HG03432 (cell line): Measurements from ENCODE around the gene UQCC3.
"Not testable (repeated sequence)": the region's sequence is repeated elsewhere in the genome, so short reads cannot be mapped to it uniquely, and the experiment has no call there.

Source experiments
- ATAC-seq: cut with Tn5 transposase; IDR thresholded peaks from one replicate; pipeline ENCODE4 v1.9.1; 2021; ENCODE audit warnings: mild to moderate bottlenecking, moderate library complexity; ENCODE audit not compliant: unreplicated experiment

UQCC3 gene

DNA sequence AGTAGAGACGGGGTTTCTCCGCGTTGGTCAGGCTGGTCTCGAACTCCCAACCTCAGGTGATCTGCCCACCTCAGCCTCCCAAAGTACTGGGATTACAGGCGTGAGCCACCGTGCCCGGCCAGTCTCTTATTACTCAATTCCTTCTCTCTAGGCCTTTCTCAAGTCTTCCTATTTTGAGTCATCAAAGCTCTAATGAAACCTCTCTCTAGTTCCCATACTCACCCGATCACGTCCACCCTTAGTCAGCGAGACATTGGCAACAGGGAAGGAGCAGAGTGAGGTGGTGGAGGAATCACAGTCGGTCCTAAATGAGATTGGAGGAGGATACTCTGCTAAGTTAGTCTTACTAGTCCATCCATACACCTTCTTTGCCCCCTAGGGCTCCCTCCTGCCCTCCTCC, 30.8 kb downstream of the UQCC3 start:
- ATAC-seq: no peak

DNA sequence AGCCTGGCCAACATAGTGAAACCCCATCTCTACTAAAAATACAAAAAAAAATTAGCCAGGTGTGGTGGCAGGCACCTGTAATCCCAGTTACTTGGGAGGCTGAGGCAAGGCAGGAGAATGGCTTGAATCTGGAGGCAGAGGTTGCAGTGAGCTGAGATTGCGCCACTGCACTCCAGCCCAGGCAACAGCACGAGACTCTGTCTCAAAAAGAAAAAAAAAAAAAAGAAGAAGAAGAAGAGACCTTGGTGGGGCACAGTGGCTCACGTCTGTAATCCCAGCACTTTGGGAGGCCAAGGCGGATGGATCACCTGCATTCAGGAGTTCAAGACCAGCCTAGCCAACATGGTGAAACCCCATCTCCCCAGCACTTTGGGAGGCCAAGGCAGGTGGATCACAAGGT, 32.4 kb downstream of the UQCC3 start:
- not testable (repeated sequence) for ATAC-seq

DNA sequence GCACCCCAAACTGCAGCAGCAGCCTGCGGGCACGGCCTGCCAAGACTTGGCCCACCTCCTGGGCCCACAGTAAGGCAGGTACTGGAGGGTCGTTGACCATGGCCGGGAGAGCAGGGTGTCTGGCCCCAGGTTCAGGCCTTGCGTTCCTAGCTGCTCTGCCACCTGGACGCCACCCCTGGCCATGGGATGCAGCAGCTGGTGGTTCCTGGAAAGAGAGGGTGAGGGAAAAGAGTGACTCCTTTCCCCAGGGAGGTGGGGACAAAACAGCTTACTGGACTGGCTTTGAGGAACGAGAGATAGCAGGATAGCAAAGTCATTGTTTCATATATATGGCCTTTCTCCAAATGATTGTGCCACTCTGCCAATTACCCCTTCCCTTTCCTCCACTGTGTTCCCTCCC, 33.9 kb downstream of the UQCC3 start:
- no peak for ATAC-seq

DNA sequence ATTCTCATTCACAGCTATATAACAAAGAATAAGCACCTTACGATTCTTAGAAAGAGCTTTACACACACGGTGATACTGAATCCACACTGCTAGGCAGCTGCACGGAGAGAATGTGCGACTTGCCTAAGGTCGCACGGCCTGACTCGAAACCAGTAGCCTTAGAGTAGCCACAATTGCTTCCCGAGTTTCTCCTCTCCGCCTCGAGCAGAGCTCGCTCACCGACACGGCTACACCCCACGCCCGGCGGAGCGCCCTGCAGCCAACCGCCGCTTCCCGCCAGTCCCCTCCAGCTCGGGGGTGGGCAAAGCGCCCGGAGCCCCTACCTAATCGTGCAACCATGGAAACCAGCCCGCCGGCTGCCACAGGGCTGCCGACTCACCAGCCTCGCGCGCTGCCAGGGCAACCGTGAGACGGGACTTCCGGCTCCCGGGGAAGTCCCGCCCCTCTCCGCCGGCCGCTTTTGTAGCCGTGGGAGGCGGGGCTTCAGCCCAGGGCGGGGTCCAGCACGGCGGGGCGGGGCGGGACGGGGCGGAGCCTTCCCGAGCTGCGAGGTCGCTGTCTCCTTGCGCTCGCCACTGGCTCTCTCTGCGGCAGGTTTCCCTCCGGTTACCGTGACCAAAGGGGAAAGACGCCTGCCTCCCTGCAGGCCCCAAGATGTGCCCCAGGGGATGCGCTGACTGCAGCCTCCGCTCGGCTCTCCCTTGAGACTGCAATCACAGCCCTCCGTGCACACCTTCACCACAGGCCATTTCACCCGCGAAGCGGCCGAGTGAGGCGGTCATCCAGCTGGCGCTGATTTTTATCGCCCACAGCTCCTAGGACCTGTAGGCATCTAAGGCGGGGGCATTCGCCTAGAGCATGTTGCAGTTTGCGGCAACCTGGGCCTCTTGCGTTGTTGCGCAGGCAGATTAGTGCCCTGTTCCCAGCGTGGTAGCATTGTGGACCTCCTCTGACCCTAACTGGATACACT, 34.7 kb downstream of the UQCC3 start:
- peak; percentile 73 for ATAC-seq

DNA sequence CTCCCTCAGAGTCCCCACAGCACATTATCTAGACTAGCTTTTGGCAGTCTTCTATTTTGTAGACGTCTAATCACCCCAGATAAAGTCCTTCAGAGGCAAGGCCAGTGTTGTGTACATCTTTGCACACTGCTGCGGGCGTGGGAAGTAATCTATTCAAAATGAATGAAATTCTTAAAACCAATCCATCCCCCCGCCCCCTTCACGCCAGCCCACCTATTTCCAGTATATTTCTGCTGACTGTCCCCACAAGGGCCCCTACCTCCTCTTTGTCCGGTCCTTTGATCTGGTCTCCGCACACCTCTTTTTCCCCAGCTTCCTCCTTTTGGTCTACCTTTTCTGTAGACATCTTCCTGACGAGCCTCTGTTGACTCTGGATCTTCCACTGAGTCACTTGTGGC, 35.4 kb downstream of the UQCC3 start:
- no peak for ATAC-seq

DNA sequence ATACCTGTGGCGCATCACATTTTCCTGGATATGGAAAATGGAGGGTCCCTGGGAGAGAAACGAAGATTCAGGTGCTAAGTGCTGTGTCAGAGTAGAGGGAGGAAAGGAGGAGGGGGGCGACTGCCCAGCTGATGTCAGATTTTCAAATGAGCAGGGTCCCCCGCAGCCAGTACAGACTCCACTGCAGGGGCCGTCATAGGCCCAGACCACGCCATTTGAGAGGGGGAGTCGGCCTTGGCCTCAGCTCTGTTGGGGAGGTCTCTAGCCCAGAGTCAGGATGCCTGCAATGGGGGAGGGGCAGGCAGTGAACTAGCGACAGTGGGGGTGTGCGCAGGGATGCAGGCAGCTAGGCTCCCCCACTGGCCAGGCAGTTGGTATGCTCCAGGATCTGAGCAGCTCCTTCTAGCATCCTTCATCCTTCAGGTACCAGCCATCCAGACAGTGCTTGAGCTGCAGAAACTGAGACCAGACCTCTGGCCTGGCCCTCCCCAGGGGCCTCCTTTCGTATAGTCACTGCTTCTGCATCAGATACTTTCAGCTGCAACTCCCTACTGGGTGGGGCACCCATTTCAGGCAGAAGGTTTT, 35.9 kb downstream of the UQCC3 start, which contains the start of the genes BSCL2 and GNG3:
Gene BSCL2 (minus strand): TSS at position 148 of the 585 bp plus-strand sequence. CDS start 229 bp downstream, outside the sequence.
Gene GNG3 (plus strand): TSS at position 400 of the 585 bp plus-strand sequence. CDS start 620 bp downstream, outside the sequence.
- no peak for ATAC-seq

DNA sequence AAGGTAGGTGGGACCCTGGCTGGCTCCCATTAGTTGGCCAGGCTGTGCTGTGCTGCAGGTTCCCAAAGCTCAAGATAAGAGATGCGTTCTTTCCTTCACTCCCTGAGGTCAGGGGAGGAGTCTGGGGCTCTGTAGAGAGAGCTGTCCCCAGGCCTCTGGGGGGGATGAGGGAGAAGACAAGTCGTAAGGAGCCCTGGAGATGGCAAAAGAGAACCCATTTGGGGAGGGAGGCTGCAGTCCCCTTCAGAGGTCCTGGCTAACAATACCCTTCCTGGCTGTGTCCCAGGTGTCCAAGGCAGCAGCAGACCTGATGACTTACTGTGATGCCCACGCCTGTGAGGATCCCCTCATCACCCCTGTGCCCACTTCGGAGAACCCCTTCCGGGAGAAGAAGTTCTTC, 36.9 kb downstream of the UQCC3 start:
- ATAC-seq: no peak

DNA sequence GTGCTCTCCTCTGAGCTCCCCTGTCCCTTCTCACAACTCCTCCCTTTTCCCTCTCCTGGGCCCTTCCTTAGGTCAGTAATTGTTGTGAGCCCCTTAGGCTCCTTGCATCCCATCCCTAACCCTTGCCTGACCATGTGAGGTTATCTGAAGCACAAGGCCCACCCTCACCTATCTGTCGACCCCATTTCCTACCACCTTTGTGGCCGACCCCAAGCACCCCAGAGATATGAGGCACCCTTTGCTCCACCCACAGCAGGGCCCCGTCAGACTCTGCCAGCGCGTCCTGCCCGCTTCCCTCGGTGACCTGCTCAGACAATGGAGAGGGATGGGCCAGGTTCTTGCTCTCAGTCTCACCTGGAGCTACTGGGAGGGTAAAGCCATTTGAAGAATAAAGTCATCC, 37.3 kb downstream of the UQCC3 start:
- no peak for ATAC-seq

DNA sequence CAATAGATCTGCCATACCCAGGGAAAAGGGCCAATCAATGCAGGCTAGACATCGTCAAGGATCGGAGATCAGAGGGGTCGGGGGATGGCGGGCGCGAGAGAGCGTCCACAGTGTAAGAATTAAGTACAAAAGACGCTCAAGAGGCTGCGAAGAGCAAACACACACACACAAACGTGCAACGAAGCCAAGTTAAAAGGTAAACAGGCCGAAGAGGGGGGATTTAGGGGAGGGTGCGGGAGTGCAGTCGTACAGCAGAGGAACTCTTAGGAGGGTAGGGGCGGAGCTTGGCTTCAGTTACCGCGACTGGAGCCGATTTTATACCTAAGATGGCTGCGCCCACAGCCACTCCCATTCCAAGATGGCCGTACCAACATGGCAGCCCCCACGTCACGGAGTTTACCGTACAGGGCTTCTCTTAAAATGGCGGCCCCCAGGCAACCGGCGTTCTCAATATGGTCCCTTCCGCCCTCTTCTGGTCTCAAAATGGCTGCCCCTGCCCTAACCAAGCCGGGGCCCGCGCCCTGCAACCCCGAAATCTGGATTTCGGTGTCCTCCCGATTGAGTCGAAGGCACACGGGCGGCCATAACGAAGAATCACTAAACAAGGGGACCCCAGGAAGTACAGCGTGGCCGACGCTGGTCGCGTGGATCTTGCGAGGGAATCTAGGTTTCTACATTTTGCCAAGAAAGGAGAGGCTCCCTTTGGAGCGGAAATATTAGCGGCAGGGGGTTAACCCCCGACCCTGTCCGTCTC, 38.0 kb downstream of the UQCC3 start:
- peak; percentile 66 for ATAC-seq

DNA sequence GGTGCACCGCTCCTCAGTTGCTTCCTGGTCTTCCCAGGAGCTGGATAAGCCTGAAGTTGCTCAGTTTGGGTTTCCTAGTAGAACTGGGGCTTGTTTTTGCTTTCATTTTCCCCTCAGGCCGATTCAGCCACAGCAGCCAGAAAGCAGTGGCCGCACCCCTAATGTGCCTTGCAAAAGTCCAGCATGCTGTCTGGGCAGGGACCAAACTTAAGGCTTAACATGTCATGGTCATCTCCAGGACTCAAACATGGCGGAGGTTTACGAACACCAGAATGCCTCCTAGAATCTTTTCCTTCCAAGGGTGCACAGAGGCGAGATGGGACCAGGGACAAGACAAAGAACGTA, 38.5 kb downstream of the UQCC3 start:
- no peak for ATAC-seq

DNA sequence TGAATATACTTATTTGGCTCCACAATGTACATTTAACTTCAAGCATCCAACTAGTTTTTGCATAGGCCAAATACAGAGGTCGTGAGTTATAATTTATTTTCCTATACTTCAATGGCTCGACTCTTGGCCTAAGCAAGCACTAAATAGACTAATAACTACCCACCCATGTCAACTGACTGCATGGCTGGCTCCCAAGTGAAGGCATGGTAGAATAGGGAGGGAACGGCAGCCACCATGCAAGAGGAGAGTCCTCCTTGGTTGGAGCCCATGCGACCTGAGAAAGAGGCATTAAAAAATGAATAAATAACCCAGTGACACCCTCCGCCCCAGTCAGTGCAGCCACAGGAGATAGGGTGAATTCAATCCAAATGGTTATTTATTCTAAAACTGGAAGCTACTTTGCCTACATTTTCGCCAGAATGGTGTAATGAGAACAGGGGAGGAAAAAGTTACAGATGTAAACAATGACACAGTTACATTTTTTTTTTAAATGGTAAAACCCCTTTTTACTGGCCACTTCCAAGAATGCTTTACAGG, 40.9 kb downstream of the UQCC3 start:
- ATAC-seq: no peak

DNA sequence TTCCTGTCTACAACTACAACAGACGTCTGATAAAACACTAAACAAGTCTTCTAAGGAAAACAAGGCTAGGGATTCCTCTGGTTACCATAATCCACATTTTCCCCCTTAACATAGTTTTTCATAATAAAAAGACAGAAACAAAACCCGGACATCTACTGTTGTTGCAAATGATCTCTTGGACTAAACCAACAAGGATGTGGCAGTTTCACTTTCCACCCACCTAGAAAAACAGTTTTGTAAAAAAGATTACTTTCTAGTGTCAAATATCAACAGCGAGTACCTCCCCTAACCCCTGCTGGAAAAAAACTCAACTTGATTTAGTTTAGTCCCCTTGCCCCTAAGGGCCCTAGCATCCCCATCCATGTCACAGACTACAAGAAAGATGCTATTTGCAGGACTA, 41.4 kb downstream of the UQCC3 start:
- no peak for ATAC-seq

DNA sequence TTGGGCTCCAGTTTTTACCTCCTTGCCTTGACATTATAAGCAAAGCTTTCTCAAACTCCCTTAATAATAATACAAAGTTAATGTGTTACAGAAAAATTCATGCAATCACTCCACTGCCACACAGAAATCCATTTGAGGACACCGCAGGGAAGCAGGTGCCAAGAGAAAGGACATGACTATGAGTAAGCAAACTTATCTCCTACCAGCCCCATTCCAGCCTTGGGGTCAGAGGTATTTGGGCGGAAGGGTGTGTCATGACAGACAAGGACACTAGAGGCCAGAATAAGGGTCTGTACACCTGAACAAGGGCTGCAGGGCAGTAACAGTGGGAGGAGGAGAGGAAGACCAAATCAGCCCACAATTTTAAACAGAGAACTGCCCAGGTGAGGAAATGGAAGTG, 41.9 kb downstream of the UQCC3 start:
- no peak for ATAC-seq

DNA sequence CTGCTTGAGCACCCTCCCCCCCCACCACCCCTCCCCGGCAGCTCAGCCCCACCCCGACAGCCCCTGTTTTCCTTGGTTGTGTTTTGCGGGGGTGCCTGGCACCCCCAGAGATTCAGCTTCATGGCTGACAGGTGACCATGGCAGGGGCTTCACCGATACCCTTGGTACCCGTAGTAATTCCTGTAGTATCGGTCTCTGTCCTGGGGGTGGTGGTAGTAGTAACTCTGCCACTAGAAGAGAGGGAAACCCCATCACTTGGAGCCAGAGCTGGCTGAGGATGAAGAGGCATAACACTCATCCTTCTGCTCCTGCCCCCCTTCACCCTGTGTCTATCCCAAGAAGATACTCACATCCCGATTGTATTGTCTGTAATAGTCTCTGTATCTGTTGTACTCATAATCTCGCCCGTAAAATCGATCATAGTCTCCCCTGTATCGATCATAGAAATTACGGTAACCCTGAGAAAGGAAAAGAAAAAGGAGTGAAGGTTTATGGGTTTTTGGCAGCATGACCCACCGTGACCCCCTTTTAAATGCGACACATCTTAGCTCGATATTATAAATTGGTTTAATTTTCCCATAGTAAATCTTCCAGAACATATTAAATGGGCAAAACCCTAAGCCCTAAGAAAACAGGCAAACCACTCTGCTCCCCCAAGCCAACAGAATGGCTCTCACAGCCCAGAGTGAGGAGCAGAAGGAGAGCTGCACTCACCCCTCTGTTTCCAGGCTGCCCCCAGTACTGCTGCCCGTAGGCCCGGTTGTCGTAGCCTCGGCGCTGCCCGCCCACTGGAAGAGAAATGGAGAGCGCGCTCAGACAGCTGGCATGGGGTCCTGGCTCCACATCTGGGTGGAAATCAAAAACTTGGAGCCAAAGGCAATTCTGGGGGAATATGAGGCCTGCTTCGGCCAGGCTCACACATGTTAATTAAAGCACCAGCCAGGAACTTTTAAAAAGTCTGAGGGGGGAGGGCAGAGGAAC, 44.0 kb downstream of the UQCC3 start:
- no peak for ATAC-seq

DNA sequence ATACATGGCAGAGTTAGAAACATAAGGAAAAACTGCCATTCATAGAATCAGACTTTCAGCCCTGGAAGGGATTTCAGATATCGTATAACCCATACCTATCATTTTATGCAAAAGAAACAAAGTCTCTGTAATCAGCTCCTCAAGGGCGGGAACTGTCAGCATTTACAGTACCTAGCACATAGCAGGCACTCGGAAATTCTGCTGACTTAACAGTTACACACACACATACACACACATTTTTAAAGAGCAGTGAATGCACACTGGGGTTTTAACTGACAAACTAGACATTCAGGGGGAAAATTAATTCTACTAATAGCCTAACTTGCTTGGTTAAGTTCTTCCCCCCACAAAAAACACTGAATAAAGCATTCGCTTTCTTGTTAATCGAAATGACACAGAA, 44.7 kb downstream of the UQCC3 start:
- no peak for ATAC-seq

DNA sequence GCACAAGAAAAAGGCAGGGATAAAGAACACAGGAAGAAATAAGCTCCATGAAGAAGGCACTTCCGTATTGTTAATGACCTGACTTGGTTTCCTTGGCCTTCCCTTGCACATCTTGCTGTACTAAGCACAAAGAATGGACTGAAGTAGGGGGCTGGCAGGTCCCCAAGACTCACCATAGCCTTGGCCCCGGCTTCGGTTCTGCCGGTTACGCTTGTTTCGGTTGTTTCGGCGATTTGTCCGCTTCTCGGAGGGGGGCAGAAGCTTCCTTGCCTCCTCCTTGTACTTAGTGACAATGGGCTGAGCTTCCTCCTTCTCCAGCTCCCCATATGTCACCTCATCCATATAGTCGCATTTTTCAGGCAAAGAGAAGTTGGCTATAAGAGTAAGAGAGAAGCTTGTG, 45.3 kb downstream of the UQCC3 start:
- ATAC-seq: no peak

DNA sequence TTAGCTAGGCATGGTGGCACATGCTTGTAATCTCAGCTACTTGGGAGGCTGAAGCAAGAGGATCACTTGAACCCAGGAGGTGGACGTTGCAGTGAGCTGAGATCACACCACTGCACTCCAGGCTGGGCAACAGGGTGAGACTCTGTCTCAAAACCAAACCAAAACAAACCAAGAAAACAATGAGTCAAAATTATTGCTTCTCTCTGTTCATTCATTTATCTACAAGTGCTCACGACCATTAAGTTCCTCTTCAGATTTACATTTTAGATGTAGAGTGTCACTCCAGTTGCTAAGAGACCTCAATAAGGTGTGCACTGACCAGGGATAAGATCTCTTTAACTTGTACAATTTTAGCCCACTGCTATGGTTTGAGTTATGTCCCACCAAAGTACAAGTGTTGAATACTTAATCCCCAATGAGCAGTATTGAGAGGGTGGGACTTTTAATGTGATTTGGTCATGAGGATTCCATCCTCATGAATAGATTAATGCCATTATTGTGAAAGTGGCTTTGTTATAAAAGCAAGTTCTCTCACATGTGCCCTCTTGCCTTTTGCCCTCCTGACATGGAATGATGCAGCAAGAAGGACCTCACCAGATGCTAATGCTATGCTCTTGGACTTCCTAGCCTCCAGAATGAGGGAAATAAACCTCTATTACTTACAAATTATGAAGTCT, 48.0 kb downstream of the UQCC3 start:
- no peak for ATAC-seq

DNA sequence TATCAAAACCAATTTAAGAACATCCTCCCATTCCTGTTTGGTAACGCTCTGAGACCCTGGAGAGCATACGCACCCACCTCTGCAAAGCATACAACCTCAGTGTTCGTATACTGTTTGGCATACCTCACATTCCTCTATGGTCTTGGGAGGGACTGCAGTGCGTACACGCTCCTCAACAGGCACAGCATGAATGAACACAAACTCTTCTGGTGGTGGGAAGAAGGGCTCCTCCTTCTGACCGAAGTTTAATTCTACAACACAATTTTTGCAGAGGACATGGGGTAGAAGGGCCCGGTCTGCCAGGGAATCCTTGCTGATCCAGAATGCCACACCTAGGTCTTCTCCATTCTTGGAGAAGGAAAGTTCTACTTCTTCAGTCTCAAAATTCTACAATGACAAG, 50.5 kb downstream of the UQCC3 start:
- no peak for ATAC-seq
